GM06990 (cell line): ENCODE measurements around the gene WHRN.

ENCODE experiments used
- DNase-seq: peaks from one replicate; pipeline ENCODE4 v3.0.0-alpha.2; 2011; ENCODE audit not compliant: insufficient read length; ENCODE audit errors: extremely low read depth
- H3K27me3 ChIP-seq: replicated peaks from 2 replicates; pipeline ENCODE4 v1.6.0; 2011; ENCODE audit warnings: low read length; ENCODE audit not compliant: control insufficient read depth, insufficient read depth
- H3K36me3 ChIP-seq: 2 replicates; pipeline ENCODE4 v1.5.1; 2011; ENCODE audit warnings: low read length; ENCODE audit not compliant: control insufficient read depth, insufficient read depth
- H3K4me3 ChIP-seq: replicated peaks from 2 replicates; pipeline ENCODE4 v1.5.1; 2011; ENCODE audit warnings: low read depth, mild to moderate bottlenecking, control low read depth, low read length
- TF ChIP-seq, protein P1 (sequence below): IDR thresholded peaks from 2 replicates; pipeline ENCODE4 v1.5.1; 2011; ENCODE audit warnings: low read length, control low read depth, mild to moderate bottlenecking, inconsistent platforms; ENCODE audit not compliant: insufficient read depth, poor library complexity, severe bottlenecking

The WHRN gene

DNA sequence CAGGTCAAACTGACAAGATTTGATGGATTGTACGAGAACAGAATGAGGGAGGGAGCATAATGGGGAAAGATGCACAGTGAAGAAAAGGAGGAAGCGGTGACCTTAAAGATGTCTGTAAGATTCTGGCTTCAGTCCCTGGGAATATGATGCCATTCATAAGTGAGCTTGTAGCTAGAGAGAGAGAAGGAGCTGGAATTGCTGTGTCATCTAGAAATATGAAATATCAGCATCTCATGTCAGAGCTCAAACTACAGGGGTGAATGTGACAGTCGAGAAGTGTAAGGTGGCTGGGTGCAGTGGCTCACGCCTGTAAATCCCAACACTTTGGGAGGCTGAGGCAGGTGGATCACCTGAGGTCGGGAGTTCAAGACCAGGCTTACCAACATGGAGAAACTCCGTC is 24.0 kb upstream of the WHRN start:
- H3K36me3 ChIP-seq: no peaks in the 10 kb centered on the region
- H3K27me3 ChIP-seq: no peaks in the 10 kb centered on the region
- no peak for DNase-seq
- TF ChIP-seq, protein P1, sequence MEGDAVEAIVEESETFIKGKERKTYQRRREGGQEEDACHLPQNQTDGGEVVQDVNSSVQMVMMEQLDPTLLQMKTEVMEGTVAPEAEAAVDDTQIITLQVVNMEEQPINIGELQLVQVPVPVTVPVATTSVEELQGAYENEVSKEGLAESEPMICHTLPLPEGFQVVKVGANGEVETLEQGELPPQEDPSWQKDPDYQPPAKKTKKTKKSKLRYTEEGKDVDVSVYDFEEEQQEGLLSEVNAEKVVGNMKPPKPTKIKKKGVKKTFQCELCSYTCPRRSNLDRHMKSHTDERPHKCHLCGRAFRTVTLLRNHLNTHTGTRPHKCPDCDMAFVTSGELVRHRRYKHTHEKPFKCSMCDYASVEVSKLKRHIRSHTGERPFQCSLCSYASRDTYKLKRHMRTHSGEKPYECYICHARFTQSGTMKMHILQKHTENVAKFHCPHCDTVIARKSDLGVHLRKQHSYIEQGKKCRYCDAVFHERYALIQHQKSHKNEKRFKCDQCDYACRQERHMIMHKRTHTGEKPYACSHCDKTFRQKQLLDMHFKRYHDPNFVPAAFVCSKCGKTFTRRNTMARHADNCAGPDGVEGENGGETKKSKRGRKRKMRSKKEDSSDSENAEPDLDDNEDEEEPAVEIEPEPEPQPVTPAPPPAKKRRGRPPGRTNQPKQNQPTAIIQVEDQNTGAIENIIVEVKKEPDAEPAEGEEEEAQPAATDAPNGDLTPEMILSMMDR: no peak
- no peak overlapping the region for H3K4me3 ChIP-seq

DNA sequence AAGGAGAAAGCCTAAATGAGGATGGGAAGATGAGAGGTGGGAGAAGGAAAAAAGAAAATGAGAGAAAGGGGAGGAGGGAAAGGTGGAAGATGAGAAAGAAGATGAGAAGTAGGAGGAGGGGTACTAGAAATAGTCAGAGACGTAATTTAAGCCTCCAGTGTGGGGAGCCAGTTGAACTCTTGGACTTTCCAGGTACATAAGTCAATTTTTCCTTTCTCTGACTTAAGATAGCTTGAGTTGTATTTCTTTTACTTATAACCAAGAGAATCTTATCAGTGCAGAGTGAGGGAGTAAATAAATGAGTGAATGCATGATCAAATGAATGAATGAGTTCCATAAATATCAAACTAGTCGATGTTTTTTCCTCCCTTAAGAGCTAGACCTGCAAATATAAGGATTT is 21.5 kb upstream of the WHRN start:
- H3K36me3 ChIP-seq: no peaks in the 10 kb centered on the region
- no peak overlapping the region for H3K4me3 ChIP-seq
- DNase-seq: no peak
- no peaks in the 10 kb centered on the region; the same call in 1 of the 2 replicates for H3K27me3 ChIP-seq
- TF ChIP-seq, protein P1: no peak

DNA sequence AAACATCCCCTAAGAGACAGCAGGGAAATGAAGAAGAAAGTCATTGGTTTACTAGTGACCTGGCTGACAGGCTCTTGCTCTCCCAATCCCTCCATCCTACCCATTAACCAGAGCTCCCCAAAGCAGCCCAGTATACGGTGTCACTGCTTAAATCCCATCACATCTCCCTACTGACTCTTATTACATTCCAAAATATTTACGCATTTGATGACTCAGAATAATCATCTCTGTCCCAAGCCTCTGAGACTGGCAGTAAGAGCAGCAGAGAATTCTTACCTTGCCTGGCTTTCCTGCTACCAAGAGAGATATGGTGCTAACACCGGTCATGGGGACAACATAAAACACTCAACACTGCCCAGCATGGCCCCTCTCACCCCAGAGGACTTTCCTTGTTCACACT is 20.2 kb upstream of the WHRN start:
- no peaks in the 10 kb centered on the region for H3K36me3 ChIP-seq
- H3K4me3 ChIP-seq: no peak overlapping the region
- TF ChIP-seq, protein P1: no peak
- no peaks in the 10 kb centered on the region; the same call in 1 of the 2 replicates for H3K27me3 ChIP-seq
- no peak for DNase-seq

GRCh38 chr9:114524247-114524681 is 19.0 kb upstream of the WHRN start:
- DNase-seq: no peak
- Histone ChIP-seq H3K4me3 (no peak overlapping the region), H3K27me3 (no peaks in the 10 kb centered on the region; the same call in 1 of the 2 replicates), H3K36me3 (no peaks in the 10 kb centered on the region)
- TF ChIP-seq, protein P1: no peak

DNA sequence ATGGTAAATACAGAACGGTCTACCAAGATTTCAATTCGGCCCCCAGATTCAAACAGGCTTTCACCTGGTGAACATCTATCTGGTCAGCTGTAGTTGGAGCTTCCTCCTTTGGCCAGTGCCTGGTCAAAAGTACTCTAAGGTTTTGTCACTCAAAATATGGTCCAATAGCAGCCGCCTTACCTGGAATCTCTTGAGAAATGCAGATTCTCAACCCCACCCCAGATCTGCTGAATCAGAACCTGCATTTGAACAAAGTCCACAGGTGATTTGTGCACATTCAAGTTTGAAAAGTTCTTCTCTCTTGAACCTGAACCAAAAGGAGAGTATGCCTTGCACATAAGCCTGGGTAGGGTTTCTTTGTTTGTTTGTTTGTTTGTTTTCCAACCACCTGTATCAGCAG is 17.6 kb upstream of the WHRN start:
- no peak for DNase-seq
- TF ChIP-seq, protein P1: no peak
- H3K4me3 ChIP-seq: no peak overlapping the region
- no peaks in the 10 kb centered on the region; the same call in 1 of the 2 replicates for H3K27me3 ChIP-seq
- H3K36me3 ChIP-seq: no peaks in the 10 kb centered on the region

DNA sequence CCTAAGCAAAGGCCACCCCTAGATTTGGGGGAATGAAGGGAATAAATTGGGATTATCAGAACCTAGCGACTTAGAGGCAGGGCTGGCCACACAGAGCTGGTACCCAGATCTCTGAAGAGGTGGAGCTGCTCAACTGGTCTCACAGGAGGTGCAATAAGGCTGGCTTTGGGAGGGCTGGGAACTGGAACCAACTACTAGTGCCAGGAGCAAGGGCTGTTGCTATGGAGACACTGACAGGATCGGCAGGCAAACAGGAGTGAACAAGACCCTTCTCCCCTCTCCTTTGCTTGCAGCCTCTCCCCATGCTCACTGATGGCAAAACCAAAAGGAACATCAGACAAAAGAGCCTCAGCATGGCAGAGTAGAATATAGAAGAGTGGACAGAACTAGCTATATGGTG is 17.0 kb upstream of the WHRN start:
- no peaks in the 10 kb centered on the region; the same call in 1 of the 2 replicates for H3K27me3 ChIP-seq
- no peaks in the 10 kb centered on the region for H3K36me3 ChIP-seq
- H3K4me3 ChIP-seq: no peak overlapping the region
- no peak for DNase-seq
- TF ChIP-seq, protein P1: no peak
